Pancreas (tissue), 10 donors: ENCODE results near the gene NEGR1. TPM values are rescaled to one million over a fixed set of nuclear protein-coding genes. Genes with fewer than 3 reads are reported as not detected.

Source experiments
- ATAC-seq, 4 donors: fragments of 200-7000 bp; cut with Tn5 transposase; one replicate each; pipeline versions ENCODE4 v1.8.0 to v1.9.1; 2020; ENCODE audit warnings: mild to moderate bottlenecking in 4 of 4, moderate library complexity in 4 of 4
- DNase-seq, 6 donors: peaks; one replicate each; pipeline ENCODE4 v3.0.0-alpha.2; 2020
- FAIRE-seq: peaks from 2 replicates; lab custom pipeline; 2012; peaks lifted over from hg19 to GRCh38; lab: Jason Lieb, UNC
- H3K27ac ChIP-seq, 4 donors: fragments of 200-600 bp; sonication (generic); 1 replicate in 3 of 4; 2 replicates in 1 of 4; pipeline versions ENCODE4 v1.5.0 to v1.8.0; 2020
- H3K27me3 ChIP-seq, 4 donors: fragments of 200-600 bp; one replicate each; pipeline ENCODE4 v1.8.0; 2021
- H3K36me3 ChIP-seq, 3 donors: fragments of 200-600 bp; sonication (generic) in 1 of 3; one replicate each; pipeline versions ENCODE4 v1.5.0 to v1.8.0; 2020 to 2021
- H3K4me1 ChIP-seq, 3 donors: fragments of 200-600 bp; one replicate each; pipeline ENCODE4 v1.8.0; 2021
- H3K4me3 ChIP-seq, 4 donors: fragments of 200-600 bp; sonication (generic) in 2 of 4; one replicate each; pipeline versions ENCODE4 v1.5.0 to v1.8.0; 2020 to 2021
- H3K9me3 ChIP-seq, 4 donors: fragments of 200-600 bp; one replicate each; pipeline ENCODE4 v1.8.0; 2021
- CTCF ChIP-seq, 4 donors: fragments of 200-600 bp; sonication (generic) in 3 of 4; IDR thresholded peaks; one replicate each; pipeline versions ENCODE4 v1.5.0 to v1.8.0; 2021; ENCODE audit warnings: antibody characterized with exemption in 4 of 4
- WGBS, 2 donors: extraction: QIAGEN DNeasy Blood & Tissue Kit; methylation state at CpG; one replicate each; pipeline ENCODE4 v1.1.7; 2013; 5-methylcytosine and 5-hydroxymethylcytosine counted together
- intact Hi-C, 3 donors: fragments of 100-400 bp; cut with DNase I; formaldehyde crosslinking; loops; one replicate each; pipeline versions ENCODE4 v1.11.1 to v1.14.2; 2022
- polyA plus RNA-seq, 2 donors: library from polyadenylated mRNA; stranded (reverse); fragments of 200-250 nt; gene quantifications; one replicate each; pipeline ENCODE4 v1.2.3, GENCODE V29; 2013
- total RNA-seq, 6 donors: library from RNA; stranded (reverse); fragmentation: NEBNext Ultra II Directional in 4 of 6; extraction: Animal tissue kit (Norgen Biotek cat#: 25700) in 4 of 6; gene quantifications; one replicate each; pipeline versions ENCODE4 v1.2.1 to v1.2.4, GENCODE V29; 2021 to 2023
- donor health status: healthy with polysubstance abuse.
- donor health status: DM: no; HTN: no; CAD: no; lungs with moderate emphysema.
- donor health status: DM: no; HTN: no; CAD: no.
- donor health status: control.
- donor health status: control.
- donor health status: Bipolar disorder and iron deficiency.
- donor health status: DM: yes; HTN: yes; CAD: no.
- donor health status: DM: no; HTN: no; CAD: no.
- donor health status: DM: no; HTN: no; CAD: no.
- donor health status: DM: yes; HTN: yes; CAD: no.

NEGR1 gene
- total and polyA plus RNA-seq, 8 donors = 1.2 to 9.3 (median 3.4) TPM

DNA sequence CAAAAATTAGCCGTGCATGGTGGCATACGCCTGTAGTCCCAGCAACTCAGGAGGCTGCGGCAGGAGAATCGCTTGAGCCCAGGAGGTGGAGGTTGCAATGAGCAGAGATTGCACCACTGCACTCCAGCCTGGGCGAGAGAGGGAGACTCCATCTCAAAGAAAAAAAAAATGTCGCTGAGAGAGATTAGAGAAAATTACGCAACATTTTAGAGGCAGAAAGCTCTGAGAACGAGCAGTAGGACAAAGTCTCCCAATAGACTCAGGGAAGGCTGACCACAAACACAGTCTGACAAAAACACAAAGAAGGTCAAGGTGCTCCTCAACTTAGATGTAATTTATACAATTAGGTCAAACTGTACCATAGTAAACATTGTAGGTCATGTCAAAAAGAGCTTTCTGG is 833.9 kb downstream of the NEGR1 start:
- H3K36me3 ChIP-seq = no peaks in the 10 kb centered on the region
- H3K27ac ChIP-seq = no peak overlapping the region
- ATAC-seq = no peak
- H3K4me1 ChIP-seq = no peaks in the 10 kb centered on the region
- intact Hi-C loops = no loop called here
- DNase-seq = no peak
- no peaks in the 10 kb centered on the region for H3K27me3 ChIP-seq
- H3K4me3 ChIP-seq = no peak overlapping the region
- FAIRE-seq = no peak
- 64 to 88% methylated on average over 8 of the region's 8 CpGs for WGBS, 2 donors
- no peaks in the 10 kb centered on the region for H3K9me3 ChIP-seq
- no peak for TF ChIP-seq CTCF (IDR thresholded peaks at IDR 0.05)

DNA sequence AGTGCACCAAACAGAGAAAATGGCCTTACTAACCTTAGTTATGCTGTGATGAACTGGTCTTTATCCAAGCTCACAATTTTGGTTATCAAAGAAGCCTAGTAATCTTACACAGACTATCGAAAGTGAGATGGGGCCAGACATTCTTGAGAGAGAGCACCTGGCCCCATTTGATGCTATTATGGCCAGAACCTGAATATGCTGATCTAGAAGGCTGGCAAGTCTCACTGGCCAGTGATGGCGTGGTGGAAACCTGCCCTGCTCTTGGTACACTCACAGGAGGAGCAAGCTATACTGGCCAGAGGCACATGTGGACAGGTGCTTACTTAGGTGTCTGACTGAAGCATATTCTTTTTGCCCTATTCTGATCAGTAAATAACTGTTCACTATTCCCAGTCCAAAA is 843.7 kb downstream of the NEGR1 start:
- no peak for TF ChIP-seq CTCF (IDR thresholded peaks at IDR 0.05)
- Histone ChIP-seq H3K9me3 (no peaks in the 10 kb centered on the region), H3K27me3 (no peaks in the 10 kb centered on the region), H3K4me3 (no peak overlapping the region), H3K27ac (no peak overlapping the region), H3K4me1 (no peaks in the 10 kb centered on the region), H3K36me3 (no peaks in the 10 kb centered on the region)
- DNase-seq (no peak), ATAC-seq (no peak), FAIRE-seq (no peak)
- WGBS, 2 donors = 62 to 74% methylated on average over 2 of the region's 2 CpGs
- intact Hi-C loops = no loop called here

GRCh38 chr1:71435951-71436350 is 846.4 kb downstream of the NEGR1 start:
- no peak for FAIRE-seq
- no peak overlapping the region for H3K27ac ChIP-seq
- intact Hi-C loops = no loop called here

GRCh38 chr1:71434240-71434639 is 848.1 kb downstream of the NEGR1 start:
- ATAC-seq (no peak), FAIRE-seq (no peak), DNase-seq (no peak)
- 45 to 76% methylated on average over 1 of the region's 1 CpG for WGBS, 2 donors
- TF ChIP-seq CTCF (IDR thresholded peaks at IDR 0.05) = no peak
- Histone ChIP-seq H3K27ac (no peak overlapping the region), H3K4me3 (no peak overlapping the region), H3K27me3 (no peaks in the 10 kb centered on the region), H3K36me3 (no peaks in the 10 kb centered on the region), H3K9me3 (no peaks in the 10 kb centered on the region), H3K4me1 (no peaks in the 10 kb centered on the region)
- intact Hi-C loops = no loop called here

More at GRCh38 chr1:71435951-71436350, 846.4 kb downstream of the NEGR1 start:
- no peaks in the 10 kb centered on the region for H3K27me3 ChIP-seq
- no peaks in the 10 kb centered on the region for H3K4me1 ChIP-seq
- H3K4me3 ChIP-seq = no peak overlapping the region
- no peaks in the 10 kb centered on the region for H3K36me3 ChIP-seq
- DNase-seq = no peak
- no peak for ATAC-seq
- no peak for TF ChIP-seq CTCF (IDR thresholded peaks at IDR 0.05)
- no peaks in the 10 kb centered on the region for H3K9me3 ChIP-seq

- FAIRE-seq (no peak), ATAC-seq (no peak)
Observed at GRCh38 chr1:71428029-71428428, 854.3 kb downstream of the NEGR1 start.

More at GRCh38 chr1:71428029-71428428, 854.3 kb downstream of the NEGR1 start:
- intact Hi-C loops = no loop called here
- 55 to 70% methylated on average over 1 of the region's 1 CpG for WGBS, 2 donors
- no peak for DNase-seq
- Histone ChIP-seq H3K27ac (no peak overlapping the region), H3K36me3 (no peaks in the 10 kb centered on the region), H3K27me3 (no peaks in the 10 kb centered on the region), H3K4me1 (no peaks in the 10 kb centered on the region), H3K4me3 (no peak overlapping the region), H3K9me3 (no peaks in the 10 kb centered on the region)
- TF ChIP-seq CTCF (IDR thresholded peaks at IDR 0.05) = no peak
